Measurements from ENCODE around the gene AHCYL2.
"Not testable (repeated sequence)": the region's sequence is repeated elsewhere in the genome, so short reads cannot be mapped to it uniquely, and the experiment has no call there.

The AHCYL2 gene

GRCh38 chr7:129385116-129385515, 160.3 kb downstream of the AHCYL2 start:
- no peak for DNase-seq (ENCODE audit: low spot score)

- no peak for DNase-seq (ENCODE audit: low spot score)
These were observed 160.8 kb downstream of the AHCYL2 start for GRCh38 chr7:129385598-129385997.

GRCh38 chr7:129386506-129386905, 161.7 kb downstream of the AHCYL2 start:
- no peak for DNase-seq (ENCODE audit: low spot score)

GRCh38 chr7:129387537-129387936, 162.7 kb downstream of the AHCYL2 start:
- DNase-seq (ENCODE audit: low spot score), result no peak

- DNase-seq (ENCODE audit: low spot score), result no peak
These were observed 163.7 kb downstream of the AHCYL2 start for GRCh38 chr7:129388333-129389098.

DNA sequence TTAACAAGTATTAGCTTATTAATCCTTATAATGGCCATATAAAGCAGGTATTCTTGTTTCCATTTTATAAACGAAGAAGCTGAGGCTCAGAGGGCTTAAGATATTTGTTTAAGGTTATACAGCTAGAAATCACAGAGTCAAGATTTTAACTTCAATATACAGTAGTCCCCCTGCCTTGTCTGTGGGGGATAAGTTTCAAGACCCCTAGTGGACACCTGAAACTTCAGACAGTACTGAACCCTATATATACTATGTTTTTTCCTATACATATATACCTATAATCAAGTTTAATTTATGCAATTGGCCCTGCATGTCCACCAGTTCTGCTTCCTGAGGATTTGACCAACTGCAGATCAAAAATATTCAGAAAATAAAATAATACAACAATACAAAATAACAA, 165.0 kb downstream of the AHCYL2 start:
- no peak for DNase-seq (ENCODE audit: low spot score)

DNA sequence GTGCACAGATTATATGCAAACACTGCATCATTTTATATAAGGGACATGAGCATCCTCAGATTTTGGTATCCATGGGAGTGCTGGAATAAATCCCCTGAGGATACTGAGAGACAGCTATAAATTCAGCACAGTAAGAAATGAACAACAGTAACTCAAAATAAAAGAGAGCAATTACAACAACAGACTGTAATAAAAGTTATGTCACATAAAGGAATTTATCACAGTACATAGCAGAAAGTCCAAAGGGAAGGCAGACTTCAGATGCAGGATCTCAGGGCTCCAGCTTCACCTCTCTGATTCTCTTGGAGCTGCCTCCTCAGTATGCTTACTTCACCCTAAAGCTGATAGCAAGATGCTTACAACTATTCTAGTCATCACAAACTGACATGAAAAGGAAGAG, 165.5 kb downstream of the AHCYL2 start:
- DNase-seq (ENCODE audit: low spot score), result no peak

- DNase-seq (ENCODE audit: low spot score), result no peak
These were observed 166.8 kb downstream of the AHCYL2 start for GRCh38 chr7:129391546-129392171.

DNA sequence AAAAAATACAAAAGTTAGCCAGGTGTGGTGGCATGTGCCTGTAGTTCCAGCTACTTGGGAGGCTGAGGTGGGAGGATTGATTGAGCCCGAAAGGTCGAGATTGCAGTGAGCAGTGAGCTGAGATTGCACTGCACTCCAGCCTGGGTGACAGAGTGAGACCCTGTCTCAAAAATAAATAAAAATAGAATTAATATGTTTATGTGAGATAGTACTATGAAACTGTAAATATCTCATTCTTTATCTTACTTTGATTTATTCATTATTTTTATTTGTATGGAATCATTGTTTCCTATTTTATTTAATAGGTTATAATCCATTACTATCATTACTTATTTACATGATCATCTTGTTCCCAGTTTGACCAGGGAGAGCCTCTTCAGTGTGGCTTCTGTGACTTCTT, 168.4 kb downstream of the AHCYL2 start:
- DNase-seq (ENCODE audit: low spot score), result no peak

GRCh38 chr7:129394101-129394500, 169.3 kb downstream of the AHCYL2 start:
- no peak for DNase-seq (ENCODE audit: low spot score)

DNA sequence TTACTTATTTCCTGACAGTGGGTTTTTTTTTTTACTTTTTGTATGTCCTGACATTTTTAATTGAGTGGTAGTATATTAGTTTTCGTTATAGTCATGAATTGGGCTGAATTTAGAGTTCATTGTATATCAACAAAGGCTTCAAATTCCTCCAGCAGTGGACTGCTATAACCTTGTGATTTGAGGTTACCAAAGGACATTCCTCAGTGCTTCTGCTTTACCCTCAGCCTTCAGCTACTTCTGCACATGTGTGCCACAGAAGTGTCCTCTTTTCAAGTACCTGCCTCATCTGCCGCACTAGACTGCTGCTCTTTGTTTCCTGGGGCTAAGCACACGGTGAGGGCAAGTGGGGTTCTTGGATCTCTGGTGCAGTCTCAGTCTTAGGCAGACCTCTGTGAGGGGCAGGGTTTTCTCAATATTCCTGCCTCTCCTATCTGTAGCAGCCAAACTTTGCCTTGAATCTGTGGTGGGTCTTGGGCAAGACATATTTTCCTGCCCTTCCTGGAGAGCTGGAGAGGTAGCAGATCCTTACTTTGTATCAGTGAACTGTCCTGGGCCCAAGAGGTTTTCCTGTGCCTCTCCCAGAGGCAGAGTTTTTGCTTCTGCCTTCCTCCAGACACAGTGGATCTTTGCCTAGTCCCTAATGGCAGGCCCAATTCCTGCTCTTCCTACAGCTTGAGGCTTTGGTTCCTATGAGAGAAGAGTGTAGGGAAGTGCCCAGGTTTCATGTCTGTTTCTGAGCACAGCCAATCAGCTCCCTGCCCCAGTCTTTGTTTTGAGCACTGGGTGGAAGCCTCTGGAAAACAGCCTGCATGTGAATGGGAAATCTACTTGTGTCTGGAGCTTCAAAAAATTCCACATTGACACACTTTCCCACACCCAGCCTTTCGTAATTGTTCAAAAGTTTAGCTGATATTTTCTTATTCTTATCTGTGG, 170.4 kb downstream of the AHCYL2 start:
- no peak for DNase-seq (ENCODE audit: low spot score)

DNA sequence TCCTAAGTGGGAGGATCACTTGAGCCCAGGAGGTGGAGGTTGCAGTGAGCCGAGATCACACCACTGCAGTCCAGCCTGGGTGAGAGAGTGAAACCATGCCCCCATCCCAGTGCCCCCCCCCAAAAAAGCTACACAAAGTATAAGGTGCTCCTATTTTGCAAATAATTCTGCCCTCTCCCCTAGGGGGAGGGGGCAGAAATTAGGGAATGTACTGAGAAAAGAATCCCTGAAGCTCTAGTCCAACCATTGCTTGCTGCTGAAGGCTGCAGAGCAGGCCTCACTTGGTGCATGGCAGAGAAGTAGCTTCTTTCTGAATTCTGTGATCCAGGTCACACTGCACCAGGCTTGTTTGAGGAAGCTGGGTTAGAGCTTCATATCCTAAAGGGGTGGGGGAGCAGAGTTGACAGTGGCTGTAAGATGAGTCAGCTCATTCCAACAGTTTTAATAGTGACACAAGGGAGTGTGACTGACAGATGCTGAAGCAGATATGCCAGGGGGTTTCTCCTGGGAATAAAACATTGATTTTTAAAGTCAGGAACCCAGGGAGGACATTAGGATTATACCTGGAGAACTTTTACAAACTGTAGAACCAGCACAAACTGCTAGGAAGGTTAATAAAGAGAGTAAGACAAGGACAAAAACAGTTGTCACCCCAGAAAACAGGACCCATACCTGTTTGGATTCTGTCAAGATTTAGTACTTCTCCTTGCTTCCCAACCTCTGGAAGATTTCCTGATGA, 176.6 kb downstream of the AHCYL2 start:
- DNase-seq (ENCODE audit: low spot score), result no peak

- no peak for DNase-seq (ENCODE audit: low spot score)
These were observed 177.4 kb downstream of the AHCYL2 start for GRCh38 chr7:129401967-129402860.

DNA sequence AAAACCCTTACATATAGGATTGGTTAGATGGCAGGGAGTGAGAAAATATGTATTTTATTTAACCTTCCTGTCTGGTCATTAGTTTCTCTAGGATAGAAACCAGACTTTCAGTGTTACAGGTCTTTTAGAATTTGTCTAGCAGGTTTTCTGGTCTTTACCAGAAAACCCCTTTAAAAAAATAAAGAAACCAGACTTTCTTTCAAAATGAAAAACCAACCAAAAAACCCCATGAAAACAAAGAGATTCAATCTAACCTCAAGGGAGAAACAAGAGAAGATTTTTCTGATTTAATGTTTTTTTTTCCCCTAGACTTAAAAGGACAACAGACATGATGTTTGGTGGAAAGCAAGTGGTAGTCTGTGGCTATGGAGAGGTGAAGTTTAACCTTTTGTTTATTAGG, 180.7 kb downstream of the AHCYL2 start:
- DNase-seq (ENCODE audit: low spot score), result no peak

GRCh38 chr7:129410238-129410637, 185.4 kb downstream of the AHCYL2 start:
- not testable (repeated sequence) for DNase-seq (ENCODE audit: low spot score)

DNA sequence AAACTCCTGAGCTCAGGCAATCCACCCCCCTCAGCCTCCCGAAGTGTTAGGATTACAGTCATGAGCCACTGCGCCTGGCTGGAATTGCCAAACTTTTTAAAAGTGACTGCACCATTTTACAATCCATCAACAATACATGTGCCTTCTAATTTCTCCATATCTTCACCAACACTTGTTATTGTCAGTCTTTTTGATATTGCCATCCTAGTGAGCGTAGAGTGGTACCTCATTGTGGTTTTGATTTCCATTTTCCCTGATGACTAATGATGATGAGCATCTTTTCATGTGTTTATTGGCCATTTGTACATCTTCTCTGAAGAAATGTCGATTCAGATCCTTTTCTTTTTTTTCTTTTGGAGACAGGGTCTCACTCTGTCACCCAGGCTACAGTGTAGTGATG, 187.7 kb downstream of the AHCYL2 start:
- no peak for DNase-seq (ENCODE audit: low spot score)

DNA sequence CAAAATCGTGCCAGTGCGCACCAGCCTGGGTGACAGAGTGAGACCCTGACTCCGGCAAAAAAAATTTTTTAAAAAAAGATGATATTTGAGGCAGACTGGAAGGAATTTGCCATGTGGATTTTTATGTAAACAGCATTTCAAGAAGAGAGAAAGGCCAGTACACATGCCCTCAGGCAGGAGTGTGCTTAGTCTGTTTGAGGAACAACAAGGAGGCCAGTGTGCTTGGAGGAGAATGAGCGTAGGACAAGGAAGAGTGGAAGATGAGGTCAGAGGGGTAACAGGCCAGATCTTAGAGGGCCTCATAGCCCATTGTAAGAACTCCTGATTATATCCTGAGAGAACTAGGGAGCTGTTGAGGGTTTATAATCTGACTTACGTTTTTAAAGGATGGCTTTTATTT, 192.2 kb downstream of the AHCYL2 start:
- DNase-seq (ENCODE audit: low spot score), result no peak

DNA sequence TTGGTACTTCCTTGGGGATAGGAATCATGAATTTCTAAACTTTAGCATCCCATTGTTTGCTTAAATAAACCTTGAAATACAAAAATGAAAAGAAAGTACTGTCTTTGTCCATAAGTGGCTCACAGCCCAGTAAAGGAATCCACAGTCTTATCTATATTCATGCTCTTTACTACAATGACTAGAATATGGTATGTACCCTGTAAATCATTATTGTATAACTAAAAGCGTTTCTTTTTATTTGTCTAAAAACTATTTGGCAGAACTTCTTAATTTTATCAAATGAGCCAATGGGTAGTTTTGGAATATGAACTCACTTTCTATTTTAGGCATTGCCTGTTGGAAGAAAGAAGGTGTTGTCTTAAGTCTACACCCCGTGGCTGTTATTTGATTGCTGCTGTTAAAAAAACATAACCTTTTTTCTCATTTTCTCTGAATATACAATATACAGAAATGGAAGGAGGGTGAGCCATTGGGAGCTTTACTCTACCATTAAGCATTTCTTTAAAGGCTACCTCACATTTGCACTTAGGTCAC, 197.0 kb downstream of the AHCYL2 start:
- DNase-seq (ENCODE audit: low spot score), result no peak

- DNase-seq (ENCODE audit: low spot score), result no peak
These were observed 197.9 kb downstream of the AHCYL2 start for GRCh38 chr7:129422727-129423126.

DNA sequence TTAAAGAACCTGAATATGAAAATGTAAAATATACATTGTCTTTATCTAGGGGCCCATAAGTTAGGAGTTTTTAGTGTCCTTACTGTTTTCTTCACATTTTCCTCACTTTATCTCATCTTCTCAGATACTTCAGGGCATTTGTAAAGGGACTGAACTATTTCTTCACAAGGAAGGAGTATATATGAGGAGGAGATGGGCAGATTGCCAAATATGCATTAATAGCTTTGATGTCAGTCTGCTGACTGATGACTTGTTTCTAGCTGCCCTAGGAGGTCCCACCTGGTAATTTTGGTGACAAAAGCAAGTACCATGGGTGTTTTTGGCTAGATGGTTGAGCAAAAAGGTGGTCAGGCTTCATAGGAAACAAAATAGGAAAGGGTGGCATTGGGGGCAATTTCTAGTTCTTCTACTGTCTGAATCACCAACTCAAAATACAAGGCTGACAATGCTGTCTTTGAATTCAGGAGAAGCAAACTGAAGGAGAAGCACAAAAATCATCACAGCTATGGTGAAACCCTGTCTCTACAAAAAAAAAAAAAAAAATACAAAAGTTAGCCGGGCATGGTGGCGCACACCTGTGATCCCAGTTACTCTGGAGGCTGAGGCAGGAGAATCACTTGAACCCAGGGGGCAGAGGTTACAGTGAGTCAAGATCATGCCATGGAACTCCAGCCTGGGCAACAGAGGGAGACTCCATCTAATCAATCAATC, 199.0 kb downstream of the AHCYL2 start:
- DNase-seq (ENCODE audit: low spot score), result no peak

Measured in germinal center (tissue), 1 donor.